ENCODE measurements around the gene MYADM. TPM values are rescaled to one million over a fixed set of nuclear protein-coding genes. Genes with fewer than 3 reads are reported as not detected.
"Not testable (repeated sequence)": the region's sequence is repeated elsewhere in the genome, so short reads cannot be mapped to it uniquely, and the experiment has no call there.

Gene MYADM
- total and polyA plus RNA-seq, 4 experiments from 2014 or later, result 38.5 to 67.9 (median 44.0) TPM

DNA sequence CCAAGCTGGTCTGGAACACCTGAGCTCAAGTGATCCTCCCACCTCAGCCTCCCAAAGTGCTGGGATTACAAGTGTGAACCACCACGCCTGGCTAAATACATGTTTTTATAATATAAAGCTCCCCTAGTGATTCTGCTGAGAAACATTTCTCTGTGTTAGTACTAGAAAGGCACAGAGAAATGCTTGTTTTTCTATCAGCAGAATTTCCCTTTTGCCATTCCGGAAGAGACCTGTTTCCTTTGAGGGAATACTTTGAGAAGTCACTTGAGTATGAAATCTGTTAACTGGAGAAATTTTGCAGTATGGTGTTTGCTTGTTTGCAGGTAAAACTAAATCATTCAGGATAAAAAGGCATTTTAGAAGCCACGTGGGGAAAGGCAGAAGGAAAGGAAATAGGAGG lies 39.2 kb upstream of the MYADM start:
- Mint-ChIP-seq H3K9me3 (peaks cover 0 to 2% (median 0%) of the 10 kb centered on the region in 8 donors), H3K36me3 (no peaks in the 10 kb centered on the region), H3K4me1 (peaks cover 0 to 4% (median under 1%) of the 10 kb centered on the region in 4 donors), H3K27me3 (peaks cover 26 to 39% of the 10 kb centered on the region in 2 donors), H3K4me3 (no peak overlapping the region), H3K27ac (no peak overlapping the region)
- Histone ChIP-seq H3K4me3 (ENCODE audit: low read length in 2 of 2) (no peak overlapping the region), H3K27me3 (ENCODE audit: insufficient read depth, low read length) (no peaks in the 10 kb centered on the region), H3K4me1 (ENCODE audit: insufficient read depth, low read length) (no peaks in the 10 kb centered on the region), H3K27ac (ENCODE audit: low read depth, low read length) (no peak overlapping the region), H3K36me3 (ENCODE audit: insufficient read depth, low read length) (no peaks in the 10 kb centered on the region), H3K9me3 (ENCODE audit: control insufficient read depth in 1 of 2, low read length in 2 of 2) (no peaks in the 10 kb centered on the region)
- intact Hi-C loops (cut with micrococcal nuclease), result no loop called here
- no peak for DNase-seq
- ChIA-PET POLR2A (ENCODE audit: partially characterized antibody) (no interaction called here), CTCF (ENCODE audit: partially characterized antibody) (no interaction called here)

DNA sequence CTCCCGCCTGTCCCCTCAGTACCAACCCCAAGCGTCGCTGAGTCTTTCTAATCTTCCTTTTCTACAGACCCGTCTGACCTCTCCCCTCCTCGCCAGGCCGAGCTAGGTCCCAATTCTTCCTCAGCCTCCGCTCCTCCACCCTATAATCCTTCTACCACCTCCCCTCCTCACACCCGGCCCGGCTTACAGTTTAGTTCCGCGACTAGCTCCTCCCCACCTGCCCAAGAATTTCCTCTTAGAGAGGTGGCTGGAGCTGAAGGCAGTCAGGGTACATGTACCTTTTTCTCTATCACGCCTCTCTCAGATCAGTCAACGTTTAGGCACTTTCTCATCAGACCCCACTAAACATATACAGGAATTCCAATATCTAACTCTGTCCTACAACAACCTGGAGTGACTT lies 34.8 kb upstream of the MYADM start:
- H3K27me3 ChIP-seq (ENCODE audit: insufficient read depth, low read length); H3K4me1 Mint-ChIP-seq; H3K27ac ChIP-seq (ENCODE audit: low read depth, low read length); DNase-seq; H3K36me3 ChIP-seq (ENCODE audit: insufficient read depth, low read length); H3K36me3 Mint-ChIP-seq; H3K4me3 Mint-ChIP-seq; CTCF ChIA-PET (ENCODE audit: partially characterized antibody); POLR2A ChIA-PET (ENCODE audit: partially characterized antibody); H3K4me3 ChIP-seq (ENCODE audit: low read length in 2 of 2); H3K9me3 Mint-ChIP-seq; H3K27ac Mint-ChIP-seq; H3K4me1 ChIP-seq (ENCODE audit: insufficient read depth, low read length); H3K9me3 ChIP-seq (ENCODE audit: control insufficient read depth in 1 of 2, low read length in 2 of 2); intact Hi-C loops (cut with micrococcal nuclease): not testable (repeated sequence)
- peaks cover 18 to 32% of the 10 kb centered on the region in 2 donors for H3K27me3 Mint-ChIP-seq

GRCh38 chr19:53838446-53838845 lies 29.2 kb upstream of the MYADM start:
- POLR2A ChIA-PET (ENCODE audit: partially characterized antibody); H3K4me3 Mint-ChIP-seq; intact Hi-C loops (cut with micrococcal nuclease); H3K27ac Mint-ChIP-seq; DNase-seq; H3K27ac ChIP-seq (ENCODE audit: low read depth, low read length); H3K36me3 ChIP-seq (ENCODE audit: insufficient read depth, low read length); H3K36me3 Mint-ChIP-seq; H3K9me3 ChIP-seq (ENCODE audit: control insufficient read depth in 1 of 2, low read length in 2 of 2); H3K27me3 ChIP-seq (ENCODE audit: insufficient read depth, low read length); H3K4me1 Mint-ChIP-seq; H3K4me3 ChIP-seq (ENCODE audit: low read length in 2 of 2); H3K9me3 Mint-ChIP-seq; CTCF ChIA-PET (ENCODE audit: partially characterized antibody); H3K4me1 ChIP-seq (ENCODE audit: insufficient read depth, low read length): not testable (repeated sequence)
- peaks cover 9 to 22% of the 10 kb centered on the region in 2 donors for H3K27me3 Mint-ChIP-seq

DNA sequence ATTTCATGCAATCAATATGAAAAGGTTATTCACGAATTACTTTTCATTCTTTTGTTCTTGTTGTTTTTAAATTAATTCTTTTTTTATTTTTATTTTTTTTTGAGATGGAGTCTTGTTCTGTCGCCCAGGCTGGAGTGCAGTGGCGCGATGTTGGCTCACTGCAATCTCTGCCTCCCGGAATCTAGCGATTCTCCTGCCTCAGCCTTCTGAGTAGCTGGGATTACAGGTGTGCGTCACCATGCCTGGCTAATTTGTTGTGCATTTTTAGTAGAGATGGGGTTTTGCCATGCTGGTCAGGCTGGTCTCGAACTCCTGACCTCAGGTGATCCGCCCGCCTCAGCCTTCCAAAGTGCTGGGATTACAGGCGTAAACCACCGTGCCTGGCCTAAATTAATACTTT lies 27.4 kb upstream of the MYADM start:
- H3K4me1 ChIP-seq (ENCODE audit: insufficient read depth, low read length); H3K36me3 ChIP-seq (ENCODE audit: insufficient read depth, low read length); H3K9me3 Mint-ChIP-seq; POLR2A ChIA-PET (ENCODE audit: partially characterized antibody); H3K4me1 Mint-ChIP-seq; H3K4me3 Mint-ChIP-seq; H3K27me3 ChIP-seq (ENCODE audit: insufficient read depth, low read length); H3K9me3 ChIP-seq (ENCODE audit: control insufficient read depth in 1 of 2, low read length in 2 of 2); DNase-seq; intact Hi-C loops (cut with micrococcal nuclease); H3K4me3 ChIP-seq (ENCODE audit: low read length in 2 of 2); H3K27ac Mint-ChIP-seq; H3K36me3 Mint-ChIP-seq; H3K27ac ChIP-seq (ENCODE audit: low read depth, low read length): not testable (repeated sequence)
- CTCF ChIA-PET (ENCODE audit: partially characterized antibody), result interaction anchor here (1.6 to 2.3 kb wide), 2 partner anchors 43 to 190 kb away, joined by 7 to 9 read pairs; no protein-coding TSS in a partner anchor
- H3K27me3 Mint-ChIP-seq, result peaks cover 6 to 14% of the 10 kb centered on the region in 2 donors

GRCh38 chr19:53840914-53841313 lies 26.8 kb upstream of the MYADM start:
- H3K27me3 ChIP-seq (ENCODE audit: insufficient read depth, low read length); H3K9me3 ChIP-seq (ENCODE audit: control insufficient read depth in 1 of 2, low read length in 2 of 2); H3K4me3 ChIP-seq (ENCODE audit: low read length in 2 of 2); H3K4me1 ChIP-seq (ENCODE audit: insufficient read depth, low read length); H3K4me3 Mint-ChIP-seq; H3K36me3 Mint-ChIP-seq; POLR2A ChIA-PET (ENCODE audit: partially characterized antibody); H3K4me1 Mint-ChIP-seq; H3K27ac ChIP-seq (ENCODE audit: low read depth, low read length); H3K36me3 ChIP-seq (ENCODE audit: insufficient read depth, low read length); DNase-seq; H3K27ac Mint-ChIP-seq; intact Hi-C loops (cut with micrococcal nuclease); H3K9me3 Mint-ChIP-seq: not testable (repeated sequence)
- peaks cover 7 to 13% of the 10 kb centered on the region in 2 donors for H3K27me3 Mint-ChIP-seq
- CTCF ChIA-PET (ENCODE audit: partially characterized antibody), result interaction anchor here (0.8 to 2.3 kb wide), 9 partner anchors 13 to 255 kb away, joined by 3 to 20 read pairs (median 4); no protein-coding TSS in a partner anchor

DNA sequence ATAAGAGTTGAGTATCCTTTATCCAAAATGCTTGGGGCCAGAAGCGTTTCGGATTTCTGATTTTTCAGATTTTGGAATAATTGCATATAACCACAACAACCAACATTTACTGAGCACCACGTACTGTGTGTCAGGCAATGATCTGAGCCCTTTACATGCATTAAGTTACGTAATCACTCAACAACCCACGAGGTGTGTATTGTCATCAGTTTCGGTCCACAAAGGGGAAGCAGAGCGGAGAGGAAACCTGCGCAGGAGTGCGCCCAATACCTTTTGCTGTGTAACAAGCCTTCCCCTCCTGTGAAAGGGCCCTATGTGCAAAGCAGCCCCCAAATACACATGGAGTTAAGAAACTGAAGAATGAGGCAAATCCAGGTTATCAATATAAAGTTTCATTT lies 22.8 kb upstream of the MYADM start:
- Mint-ChIP-seq H3K27ac (peak overlapping the region in 1 of 7 donors; percentile 69), H3K9me3 (no peaks in the 10 kb centered on the region), H3K4me3 (no peak overlapping the region), H3K36me3 (no peaks in the 10 kb centered on the region), H3K27me3 (peaks cover 18 to 20% of the 10 kb centered on the region in 2 donors), H3K4me1 (peaks cover 3 to 5% (median 4%) of the 10 kb centered on the region in 4 donors)
- Histone ChIP-seq H3K27ac (ENCODE audit: low read depth, low read length) (no peak overlapping the region), H3K27me3 (ENCODE audit: insufficient read depth, low read length) (no peaks in the 10 kb centered on the region), H3K36me3 (ENCODE audit: insufficient read depth, low read length) (no peaks in the 10 kb centered on the region), H3K4me3 (ENCODE audit: low read length in 2 of 2) (no peak overlapping the region), H3K4me1 (ENCODE audit: insufficient read depth, low read length) (no peaks in the 10 kb centered on the region), H3K9me3 (ENCODE audit: control insufficient read depth in 1 of 2, low read length in 2 of 2) (no peaks in the 10 kb centered on the region)
- intact Hi-C loops (cut with micrococcal nuclease), result no loop called here
- no peak for DNase-seq
- ChIA-PET POLR2A (ENCODE audit: partially characterized antibody) (no interaction called here), CTCF (ENCODE audit: partially characterized antibody) (no interaction called here)

DNA sequence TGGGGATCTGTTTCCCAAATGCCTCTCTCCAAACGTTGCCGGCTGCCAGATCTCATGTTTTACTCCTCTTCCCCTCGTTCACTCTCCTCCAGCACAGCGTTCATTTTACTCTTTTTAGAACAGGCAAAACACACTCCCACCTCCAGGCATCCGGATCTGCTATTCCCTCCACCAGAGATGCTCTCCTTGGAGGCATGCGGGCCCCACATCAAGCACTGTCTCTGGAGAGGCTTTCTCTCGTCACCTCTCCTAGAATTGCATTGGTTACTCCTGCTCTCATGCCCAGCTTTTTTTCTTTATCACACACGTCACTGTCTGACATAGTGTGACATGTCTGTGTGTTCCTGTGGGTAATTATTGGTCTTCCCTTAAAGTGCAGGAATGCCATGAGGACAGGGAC lies 20.1 kb upstream of the MYADM start:
- POLR2A ChIA-PET (ENCODE audit: partially characterized antibody), result no interaction called here
- Mint-ChIP-seq H3K9me3 (no peaks in the 10 kb centered on the region), H3K36me3 (no peaks in the 10 kb centered on the region), H3K27me3 (peaks cover 21 to 22% of the 10 kb centered on the region in 2 donors), H3K4me3 (no peak overlapping the region), H3K27ac (peak overlapping the region in 1 of 7 donors; percentile 48), H3K4me1 (peaks cover 3 to 7% (median 5%) of the 10 kb centered on the region in 4 donors)
- intact Hi-C loops (cut with micrococcal nuclease), result no loop called here
- Histone ChIP-seq H3K4me3 (ENCODE audit: low read length in 2 of 2) (no peak overlapping the region), H3K9me3 (ENCODE audit: control insufficient read depth in 1 of 2, low read length in 2 of 2) (no peaks in the 10 kb centered on the region), H3K27ac (ENCODE audit: low read depth, low read length) (no peak overlapping the region), H3K36me3 (ENCODE audit: insufficient read depth, low read length) (no peaks in the 10 kb centered on the region), H3K27me3 (ENCODE audit: insufficient read depth, low read length) (no peaks in the 10 kb centered on the region), H3K4me1 (ENCODE audit: insufficient read depth, low read length) (no peaks in the 10 kb centered on the region)
- CTCF ChIA-PET (ENCODE audit: partially characterized antibody), result interaction anchor here (1.5 kb wide), 1 partner anchor 176 kb away, joined by 5 read pairs; no protein-coding TSS in a partner anchor
- DNase-seq, result no peak

GRCh38 chr19:53849237-53849676 lies 18.4 kb upstream of the MYADM start:
- Mint-ChIP-seq H3K4me1 (peaks cover 6 to 12% (median 9%) of the 10 kb centered on the region in 4 donors), H3K27me3 (peaks cover 24% of the 10 kb centered on the region in 2 donors), H3K4me3 (peak overlapping the region in 1 of 8 donors; percentile 23), H3K9me3 (no peaks in the 10 kb centered on the region), H3K36me3 (no peaks in the 10 kb centered on the region), H3K27ac (no peak overlapping the region)
- Histone ChIP-seq H3K27me3 (ENCODE audit: insufficient read depth, low read length) (no peaks in the 10 kb centered on the region), H3K4me1 (ENCODE audit: insufficient read depth, low read length) (peaks cover 7% of the 10 kb centered on the region), H3K9me3 (ENCODE audit: control insufficient read depth in 1 of 2, low read length in 2 of 2) (no peaks in the 10 kb centered on the region), H3K36me3 (ENCODE audit: insufficient read depth, low read length) (no peaks in the 10 kb centered on the region), H3K27ac (ENCODE audit: low read depth, low read length) (no peak overlapping the region), H3K4me3 (ENCODE audit: low read length in 2 of 2) (no peak overlapping the region)
- intact Hi-C loops (cut with micrococcal nuclease), result no loop called here
- ChIA-PET POLR2A (ENCODE audit: partially characterized antibody) (no interaction called here), CTCF (ENCODE audit: partially characterized antibody) (interaction anchor here (2.0 kb wide), 1 partner anchor 33 kb away, joined by 9 read pairs; the partner anchor contains the start of gene PRKCG)
- no peak for DNase-seq

All from CD4-positive, alpha-beta memory T cell (primary cell).